ENCODE data around the gene CDH13.
A peak's percentile ranks its signal among the peaks of the same experiment; 100 is the strongest.

The CDH13 gene

DNA sequence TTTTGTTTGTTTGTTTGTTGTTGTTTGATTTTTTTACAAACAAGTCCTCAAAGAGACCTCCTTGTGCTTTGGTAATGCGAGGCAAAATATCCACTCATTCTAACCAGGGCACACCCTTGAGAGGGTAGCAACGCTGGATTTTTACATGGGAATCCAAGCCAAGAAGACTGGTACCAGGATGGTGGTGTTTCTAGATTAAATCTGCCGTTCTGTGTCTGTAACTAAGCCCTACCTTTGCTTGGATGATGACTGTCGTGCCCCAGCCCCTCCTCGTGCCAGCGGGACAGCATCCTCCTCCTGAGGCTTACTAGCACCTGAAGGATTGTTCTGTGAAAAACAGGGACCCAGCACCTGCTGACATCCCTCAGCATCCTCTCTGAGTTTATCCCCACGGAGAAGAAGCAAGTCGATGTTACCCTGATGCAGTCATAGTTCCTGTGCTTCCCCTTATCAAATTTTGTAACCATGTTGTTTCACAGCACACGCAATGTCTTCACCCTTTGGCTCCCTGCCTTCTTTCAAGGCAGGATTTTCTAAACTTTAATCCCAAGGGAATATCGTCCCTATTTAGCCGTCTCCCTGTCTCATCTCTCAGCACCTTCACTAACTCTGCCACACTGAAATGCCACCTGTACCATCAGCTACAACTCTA lies 1175.9 kb downstream of the CDH13 start:
- no peak for DNase-seq (ENCODE audit: low read depth, low spot score)
- Histone ChIP-seq H3K9me3 (ENCODE audit: low read depth, low read length) (no peaks in the 10 kb centered on the region), H3K4me3 (no peak overlapping the region), H3K27ac (no peak overlapping the region), H3K9ac (ENCODE audit: insufficient read length) (no peak overlapping the region), H3K36me3 (ENCODE audit: insufficient read depth, low read length) (no peaks in the 10 kb centered on the region)
- TF ChIP-seq EZH2 (IDR thresholded peaks at IDR 0.05) (no peak), POLR2AphosphoS5 (IDR thresholded peaks at IDR 0.05; ENCODE audit: borderline replicate concordance, low read depth, low read length) (no peak), FOXP2 (optimal IDR thresholded peaks at IDR 0.05; ENCODE audit: control extremely low read depth, extremely low read length, insufficient read depth) (no peak)

- Histone ChIP-seq H3K9ac (ENCODE audit: insufficient read length) (no peak overlapping the region), H3K9me3 (ENCODE audit: low read depth, low read length) (no peaks in the 10 kb centered on the region), H3K27ac (no peak overlapping the region), H3K36me3 (ENCODE audit: insufficient read depth, low read length) (no peaks in the 10 kb centered on the region), H3K4me3 (no peak overlapping the region)
- DNase-seq (ENCODE audit: low read depth, low spot score), result no peak
- TF ChIP-seq EZH2 (IDR thresholded peaks at IDR 0.05) (no peak), FOXP2 (optimal IDR thresholded peaks at IDR 0.05; ENCODE audit: control extremely low read depth, extremely low read length, insufficient read depth) (no peak), POLR2AphosphoS5 (IDR thresholded peaks at IDR 0.05; ENCODE audit: borderline replicate concordance, low read depth, low read length) (no peak)
Observed at GRCh38 chr16:83803811-83804210, 1177.0 kb downstream of the CDH13 start.

DNA sequence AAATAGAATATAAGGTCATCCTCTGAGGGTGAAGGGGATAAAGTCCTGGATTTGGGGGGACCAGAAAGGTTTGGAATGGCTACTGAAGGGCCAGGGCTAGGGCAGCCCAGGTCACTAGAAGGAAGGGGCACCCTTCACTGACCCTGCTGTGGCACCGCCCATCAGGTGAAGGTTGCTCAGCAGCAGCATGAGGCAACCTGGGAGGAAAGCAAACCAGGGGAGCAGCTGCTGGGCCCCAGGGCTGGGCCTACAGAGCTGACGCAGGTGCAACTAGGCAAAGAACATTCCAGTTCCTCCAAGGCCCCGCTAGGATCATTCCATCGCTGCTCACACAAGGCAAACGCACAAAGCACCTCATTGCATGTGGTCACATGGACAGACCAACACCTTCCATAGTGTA lies 1177.6 kb downstream of the CDH13 start:
- H3K9me3 ChIP-seq (ENCODE audit: low read depth, low read length), result no peaks in the 10 kb centered on the region

GRCh38 chr16:83806036-83806435 lies 1179.3 kb downstream of the CDH13 start:
- Histone ChIP-seq H3K27ac (no peak overlapping the region), H3K36me3 (ENCODE audit: insufficient read depth, low read length) (no peaks in the 10 kb centered on the region), H3K9me3 (ENCODE audit: low read depth, low read length) (no peaks in the 10 kb centered on the region), H3K4me3 (no peak overlapping the region), H3K9ac (ENCODE audit: insufficient read length) (no peak overlapping the region)
- no peak for DNase-seq (ENCODE audit: low read depth, low spot score)
- TF ChIP-seq FOXP2 (optimal IDR thresholded peaks at IDR 0.05; ENCODE audit: control extremely low read depth, extremely low read length, insufficient read depth) (no peak), POLR2AphosphoS5 (IDR thresholded peaks at IDR 0.05; ENCODE audit: borderline replicate concordance, low read depth, low read length) (no peak), EZH2 (IDR thresholded peaks at IDR 0.05) (no peak)

More for the DNA sequence above, 1177.6 kb downstream of the CDH13 start:
- no peaks in the 10 kb centered on the region for H3K36me3 ChIP-seq (ENCODE audit: insufficient read depth, low read length)
- no peak overlapping the region for H3K27ac ChIP-seq
- H3K9ac ChIP-seq (ENCODE audit: insufficient read length), result no peak overlapping the region
- H3K4me3 ChIP-seq, result no peak overlapping the region
- DNase-seq (ENCODE audit: low read depth, low spot score), result no peak
- TF ChIP-seq EZH2 (IDR thresholded peaks at IDR 0.05), result no peak
- TF ChIP-seq POLR2AphosphoS5 (IDR thresholded peaks at IDR 0.05; ENCODE audit: borderline replicate concordance, low read depth, low read length), result no peak
- TF ChIP-seq FOXP2 (optimal IDR thresholded peaks at IDR 0.05; ENCODE audit: control extremely low read depth, extremely low read length, insufficient read depth), result no peak

DNA sequence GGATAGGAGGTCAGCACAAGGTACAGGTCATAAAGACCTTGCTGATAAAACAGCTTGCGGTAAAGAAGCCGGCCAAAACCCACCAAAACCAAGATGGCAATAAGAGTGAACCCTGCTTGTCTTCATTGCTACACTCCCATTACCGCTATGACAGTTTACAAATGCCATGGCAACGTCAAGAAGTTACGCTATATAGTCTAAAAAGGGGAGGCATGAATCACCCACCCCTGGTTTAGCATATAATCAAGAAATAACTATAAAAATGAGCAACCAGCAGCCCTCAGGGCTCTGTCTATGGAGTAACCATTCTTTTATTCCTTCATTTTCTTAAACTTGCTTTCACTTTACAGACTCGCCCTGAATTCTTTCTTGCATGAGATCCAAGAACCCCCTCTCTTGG lies 1180.0 kb downstream of the CDH13 start:
- Histone ChIP-seq H3K4me3 (no peak overlapping the region), H3K9me3 (ENCODE audit: low read depth, low read length) (no peaks in the 10 kb centered on the region), H3K36me3 (ENCODE audit: insufficient read depth, low read length) (no peaks in the 10 kb centered on the region), H3K9ac (ENCODE audit: insufficient read length) (no peak overlapping the region), H3K27ac (no peak overlapping the region)
- DNase-seq (ENCODE audit: low read depth, low spot score), result no peak
- TF ChIP-seq EZH2 (IDR thresholded peaks at IDR 0.05) (no peak), POLR2AphosphoS5 (IDR thresholded peaks at IDR 0.05; ENCODE audit: borderline replicate concordance, low read depth, low read length) (no peak), FOXP2 (optimal IDR thresholded peaks at IDR 0.05; ENCODE audit: control extremely low read depth, extremely low read length, insufficient read depth) (no peak)

DNA sequence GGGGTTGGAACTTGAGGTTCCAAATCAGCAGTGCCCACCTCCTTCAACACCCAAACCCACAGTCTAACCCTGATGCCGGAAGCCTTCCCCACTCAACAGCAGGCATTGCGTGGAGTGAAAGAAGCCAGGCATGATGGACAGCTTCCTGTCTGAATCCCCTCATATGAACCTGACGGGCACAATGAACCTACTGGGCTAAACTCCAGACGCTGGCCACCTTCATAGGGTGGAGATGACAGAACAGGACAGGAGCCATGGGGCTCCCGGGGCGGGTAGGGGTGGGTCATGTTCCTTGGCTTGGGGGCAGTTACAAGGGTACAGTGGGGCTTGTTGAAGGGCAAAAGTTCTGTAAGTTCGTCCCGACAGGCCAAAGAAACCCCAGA lies 1180.5 kb downstream of the CDH13 start:
- Histone ChIP-seq H3K4me3 (no peak overlapping the region; the same call in 1 of the 2 replicates), H3K36me3 (ENCODE audit: insufficient read depth, low read length) (no peaks in the 10 kb centered on the region), H3K27ac (no peak overlapping the region), H3K9me3 (ENCODE audit: low read depth, low read length) (no peaks in the 10 kb centered on the region), H3K9ac (ENCODE audit: insufficient read length) (no peak overlapping the region)
- no peak for DNase-seq (ENCODE audit: low read depth, low spot score)
- no peak for TF ChIP-seq EZH2 (IDR thresholded peaks at IDR 0.05)
- no peak for TF ChIP-seq POLR2AphosphoS5 (IDR thresholded peaks at IDR 0.05; ENCODE audit: borderline replicate concordance, low read depth, low read length)
- no peak for TF ChIP-seq FOXP2 (optimal IDR thresholded peaks at IDR 0.05; ENCODE audit: control extremely low read depth, extremely low read length, insufficient read depth)

- H3K9me3 ChIP-seq (ENCODE audit: low read depth, low read length), result no peaks in the 10 kb centered on the region
- no peak within 1 kb of the TSS for H3K27ac ChIP-seq
- H3K4me3 ChIP-seq, result peak within 1 kb of the TSS; percentile 83
- H3K9ac ChIP-seq (ENCODE audit: insufficient read length), result peak within 1 kb of the TSS; percentile 88
- no peak for DNase-seq (ENCODE audit: low read depth, low spot score)
- TF ChIP-seq FOXP2 (optimal IDR thresholded peaks at IDR 0.05; ENCODE audit: control extremely low read depth, extremely low read length, insufficient read depth), result no peak
- TF ChIP-seq POLR2AphosphoS5 (IDR thresholded peaks at IDR 0.05; ENCODE audit: borderline replicate concordance, low read depth, low read length), result peak; percentile 64; the same call in 1 of the 2 replicates
- H3K36me3 ChIP-seq (ENCODE audit: insufficient read depth, low read length), result no peaks in the 10 kb centered on the region
Observed at GRCh38 chr16:83807710-83808572, 1181.2 kb downstream of the CDH13 start, which contains the start of gene HSBP1. Gene HSBP1 (plus strand): TSS chr16:83807978. CDS start chr16:83808077, 99 bp downstream.

GRCh38 chr16:83808573-83809014 lies 1181.8 kb downstream of the CDH13 start:
- Histone ChIP-seq H3K9me3 (ENCODE audit: low read depth, low read length) (no peaks in the 10 kb centered on the region), H3K9ac (ENCODE audit: insufficient read length) (peak overlapping the region; percentile 88), H3K36me3 (ENCODE audit: insufficient read depth, low read length) (no peaks in the 10 kb centered on the region), H3K4me3 (peak overlapping the region; percentile 83), H3K27ac (no peak overlapping the region)
- TF ChIP-seq POLR2AphosphoS5 (IDR thresholded peaks at IDR 0.05; ENCODE audit: borderline replicate concordance, low read depth, low read length), result no peak
- no peak for TF ChIP-seq FOXP2 (optimal IDR thresholded peaks at IDR 0.05; ENCODE audit: control extremely low read depth, extremely low read length, insufficient read depth)
- TF ChIP-seq EZH2 (IDR thresholded peaks at IDR 0.05), result no peak
- DNase-seq (ENCODE audit: low read depth, low spot score), result no peak

Data from SK-N-MC (cell line).